HG02970 (cell line): ENCODE data around the gene TMEM170A.

Experiments
- ATAC-seq: cut with Tn5 transposase; IDR thresholded peaks from one replicate; pipeline ENCODE4 v1.9.1; 2021; ENCODE audit warnings: mild to moderate bottlenecking, moderate library complexity, moderate number of reproducible peaks; ENCODE audit not compliant: unreplicated experiment, low FRiP score

TMEM170A gene

GRCh38 chr16:75415169-75415905 is 49.2 kb downstream of the TMEM170A start:
- no peak for ATAC-seq

GRCh38 chr16:75413951-75414350 is 50.5 kb downstream of the TMEM170A start:
- ATAC-seq = no peak

DNA sequence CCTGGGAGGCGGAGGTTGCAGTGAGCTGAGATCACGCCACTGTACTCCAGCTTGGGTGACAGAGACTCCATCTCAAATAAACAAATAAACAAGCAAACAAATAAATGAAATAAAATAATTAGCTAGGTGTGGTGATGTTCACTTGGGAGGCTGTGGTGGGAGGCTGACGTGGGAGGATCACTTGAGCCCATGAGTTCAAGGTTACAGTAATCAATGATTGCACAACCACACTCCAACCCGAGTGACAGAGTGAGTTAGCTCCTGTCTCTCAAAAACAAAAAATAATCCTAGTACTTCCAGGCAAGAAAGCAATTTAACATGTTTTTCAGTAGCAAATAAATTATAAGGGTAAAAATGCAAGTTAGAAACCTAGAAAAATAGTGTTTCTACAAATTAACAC is 57.5 kb downstream of the TMEM170A start:
- no peak for ATAC-seq

GRCh38 chr16:75402821-75403475 is 61.5 kb downstream of the TMEM170A start:
- ATAC-seq = no peak

- ATAC-seq = no peak
These were observed 62.2 kb downstream of the TMEM170A start for GRCh38 chr16:75402159-75402820.

GRCh38 chr16:75401691-75402090 is 62.8 kb downstream of the TMEM170A start:
- no peak for ATAC-seq

GRCh38 chr16:75398333-75398732 is 66.2 kb downstream of the TMEM170A start:
- no peak for ATAC-seq

- no peak for ATAC-seq
These were observed 69.5 kb downstream of the TMEM170A start for GRCh38 chr16:75394941-75395340.
